Esophagus muscularis mucosa (tissue), 3 donors: ENCODE data around the gene GUCA2A.
A peak's percentile ranks its signal among the peaks of the same experiment; 100 is the strongest.

Experiments
- CTCF ChIP-seq, 3 experiments: fragments of 200-600 bp in 2 of 3; fragments of 450-650 bp in 1 of 3; sonication (generic) in 2 of 3; IDR thresholded peaks; one replicate each; pipeline ENCODE4 v1.5.1; 2017 to 2019; ENCODE audit warnings: antibody characterized with exemption in 3 of 3, mild to moderate bottlenecking in 2 of 3, moderate library complexity in 1 of 3
- POLR2A ChIP-seq: fragments of 450-650 bp; IDR thresholded peaks from one replicate; pipeline ENCODE4 v1.6.1; 2017; ENCODE audit warnings: antibody characterized with exemption, moderate library complexity, mild to moderate bottlenecking, low read depth

- TF ChIP-seq CTCF (IDR thresholded peaks at IDR 0.05) = peak; percentile 56 to 71 (median 66)
- no peak for TF ChIP-seq POLR2A
Observed at GRCh38 chr1:42176902-42177519, 12.5 kb upstream of the GUCA2A start.
